ENCODE measurements around the gene GSPT1. TPM values are rescaled to one million over a fixed set of nuclear protein-coding genes. Genes with fewer than 3 reads are reported as not detected.

Gene GSPT1
- total and polyA plus RNA-seq, 2 donors (not counting 1 experiment from before 2014, with no cell fraction given) = 20.6 to 72.6 TPM

GRCh38 chr16:11890231-11890965 is 25.4 kb downstream of the GSPT1 start:
- H3K36me3 ChIP-seq (replicated peaks in 1 of 2; ENCODE audit: control extremely low read depth in 1 of 2, control insufficient read depth in 1 of 2, extremely low read depth in 1 of 2, insufficient read depth in 2 of 2, low read length in 1 of 2) = peaks cover 2 to 51% of the 10 kb centered on the region in 2 experiments
- no peak overlapping the region for H2AFZ ChIP-seq (ENCODE audit: insufficient read depth, low read depth, low read length, poor library complexity, severe bottlenecking)
- H3K9ac ChIP-seq (ENCODE audit: low read length) = no peak overlapping the region
- H3K79me2 ChIP-seq (ENCODE audit: control insufficient read depth, insufficient read depth, low read length) = peaks cover 12% of the 10 kb centered on the region
- H3K4me1 Mint-ChIP-seq = no peaks in the 10 kb centered on the region
- H3K27ac Mint-ChIP-seq = no peak overlapping the region
- no peaks in the 10 kb centered on the region for H3K9me3 ChIP-seq (ENCODE audit: control extremely low read depth in 1 of 3, control insufficient read depth in 2 of 3, insufficient read depth in 1 of 3, low read length in 2 of 3)
- DNase-seq = no peak
- H3K4me3 Mint-ChIP-seq = no peak overlapping the region
- POLR2A ChIA-PET = no interaction called here
- CTCF ChIA-PET = no interaction called here
- no peaks in the 10 kb centered on the region for H3K4me1 ChIP-seq (ENCODE audit: control insufficient read depth in 2 of 2, insufficient read depth in 2 of 2, low read length in 2 of 2)
- no peaks in the 10 kb centered on the region for H4K20me1 ChIP-seq (ENCODE audit: control insufficient read depth, insufficient read depth, low read length, poor library complexity, severe bottlenecking)
- no peak for ATAC-seq (ENCODE audit: low read depth)
- H3K4me2 ChIP-seq (replicated peaks; ENCODE audit: low read depth, low read length, poor library complexity, severe bottlenecking) = no peak overlapping the region
- no peaks in the 10 kb centered on the region for H3K27me3 Mint-ChIP-seq
- no peak overlapping the region for H3K27ac ChIP-seq (ENCODE audit: low read length in 2 of 2)
- no peak overlapping the region for H3K4me3 ChIP-seq (ENCODE audit: control extremely low read depth in 1 of 5, extremely low read depth in 1 of 5, insufficient read depth in 1 of 5, low read depth in 2 of 5, low read length in 4 of 5)
- TF ChIP-seq, protein P1, sequence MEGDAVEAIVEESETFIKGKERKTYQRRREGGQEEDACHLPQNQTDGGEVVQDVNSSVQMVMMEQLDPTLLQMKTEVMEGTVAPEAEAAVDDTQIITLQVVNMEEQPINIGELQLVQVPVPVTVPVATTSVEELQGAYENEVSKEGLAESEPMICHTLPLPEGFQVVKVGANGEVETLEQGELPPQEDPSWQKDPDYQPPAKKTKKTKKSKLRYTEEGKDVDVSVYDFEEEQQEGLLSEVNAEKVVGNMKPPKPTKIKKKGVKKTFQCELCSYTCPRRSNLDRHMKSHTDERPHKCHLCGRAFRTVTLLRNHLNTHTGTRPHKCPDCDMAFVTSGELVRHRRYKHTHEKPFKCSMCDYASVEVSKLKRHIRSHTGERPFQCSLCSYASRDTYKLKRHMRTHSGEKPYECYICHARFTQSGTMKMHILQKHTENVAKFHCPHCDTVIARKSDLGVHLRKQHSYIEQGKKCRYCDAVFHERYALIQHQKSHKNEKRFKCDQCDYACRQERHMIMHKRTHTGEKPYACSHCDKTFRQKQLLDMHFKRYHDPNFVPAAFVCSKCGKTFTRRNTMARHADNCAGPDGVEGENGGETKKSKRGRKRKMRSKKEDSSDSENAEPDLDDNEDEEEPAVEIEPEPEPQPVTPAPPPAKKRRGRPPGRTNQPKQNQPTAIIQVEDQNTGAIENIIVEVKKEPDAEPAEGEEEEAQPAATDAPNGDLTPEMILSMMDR (IDR thresholded peaks at IDR 0.05) = no peak
- TF ChIP-seq EZH2 (IDR thresholded peaks at IDR 0.05; ENCODE audit: borderline replicate concordance, insufficient read depth, low read depth, low read length, poor library complexity, severe bottlenecking) = no peak
- intact Hi-C loops (cut with micrococcal nuclease) = no loop called here
- 80% methylated on average over 1 of the region's 5 CpGs for WGBS (ENCODE audit: insufficient coverage)
- no peaks in the 10 kb centered on the region for H3K27me3 ChIP-seq (replicated peaks in 1 of 4; ENCODE audit: control extremely low read depth in 1 of 4, control insufficient read depth in 3 of 4, insufficient read depth in 4 of 4, low read length in 3 of 4)
- H3K9me3 Mint-ChIP-seq (ENCODE audit: insufficient read depth) = no peaks in the 10 kb centered on the region

- Histone ChIP-seq H3K27me3 (replicated peaks in 1 of 4; ENCODE audit: control extremely low read depth in 1 of 4, control insufficient read depth in 3 of 4, insufficient read depth in 4 of 4, low read length in 3 of 4) (no peaks in the 10 kb centered on the region), H3K4me1 (ENCODE audit: control insufficient read depth in 2 of 2, insufficient read depth in 2 of 2, low read length in 2 of 2) (no peaks in the 10 kb centered on the region), H4K20me1 (ENCODE audit: control insufficient read depth, insufficient read depth, low read length, poor library complexity, severe bottlenecking) (no peaks in the 10 kb centered on the region), H2AFZ (ENCODE audit: insufficient read depth, low read depth, low read length, poor library complexity, severe bottlenecking) (no peak overlapping the region), H3K9me3 (ENCODE audit: control extremely low read depth in 1 of 3, control insufficient read depth in 2 of 3, insufficient read depth in 1 of 3, low read length in 2 of 3) (no peaks in the 10 kb centered on the region), H3K4me2 (replicated peaks; ENCODE audit: low read depth, low read length, poor library complexity, severe bottlenecking) (no peak overlapping the region), H3K9ac (ENCODE audit: low read length) (no peak overlapping the region), H3K27ac (ENCODE audit: low read length in 2 of 2) (no peak overlapping the region), H3K36me3 (replicated peaks in 1 of 2; ENCODE audit: control extremely low read depth in 1 of 2, control insufficient read depth in 1 of 2, extremely low read depth in 1 of 2, insufficient read depth in 2 of 2, low read length in 1 of 2) (peaks cover 1 to 59% of the 10 kb centered on the region in 2 experiments), H3K4me3 (ENCODE audit: control extremely low read depth in 1 of 5, extremely low read depth in 1 of 5, insufficient read depth in 1 of 5, low read depth in 2 of 5, low read length in 4 of 5) (no peak overlapping the region), H3K79me2 (ENCODE audit: control insufficient read depth, insufficient read depth, low read length) (peaks cover 7% of the 10 kb centered on the region)
- Mint-ChIP-seq H3K4me3 (no peak overlapping the region), H3K27ac (no peak overlapping the region), H3K27me3 (no peaks in the 10 kb centered on the region), H3K9me3 (ENCODE audit: insufficient read depth) (no peaks in the 10 kb centered on the region), H3K4me1 (no peaks in the 10 kb centered on the region)
- no peak for ATAC-seq (ENCODE audit: low read depth)
- intact Hi-C loops (cut with micrococcal nuclease) = no loop called here
- ChIA-PET CTCF (no interaction called here), POLR2A (interaction anchor here (0.7 kb wide), 1 partner anchor 682 kb away, joined by 8 read pairs; no protein-coding TSS in a partner anchor)
- no peak for DNase-seq
- TF ChIP-seq, protein P1 (IDR thresholded peaks at IDR 0.05) = no peak
- no peak for TF ChIP-seq EZH2 (IDR thresholded peaks at IDR 0.05; ENCODE audit: borderline replicate concordance, insufficient read depth, low read depth, low read length, poor library complexity, severe bottlenecking)
- 100% methylated on average over 2 of the region's 6 CpGs for WGBS (ENCODE audit: insufficient coverage)
These were observed 28.9 kb downstream of the GSPT1 start for GRCh38 chr16:11886881-11887280.

Measured in B cell (primary cell).